H9 (cell line): ENCODE results near the gene LRP1. TPM values are rescaled to one million over a fixed set of nuclear protein-coding genes. Genes with fewer than 3 reads are reported as not detected.
A peak's percentile ranks its signal among the peaks of the same experiment; 100 is the strongest.

Experiments used
- DNase-seq: peaks from one replicate; pipeline ENCODE4 v3.0.0-alpha.2; 2017
- H2AFZ ChIP-seq: one replicate; pipeline ENCODE4 v1.6.1; 2013; ENCODE audit warnings: mild to moderate bottlenecking, low read length, control low read depth, moderate library complexity
- H2AK5ac ChIP-seq: 2 replicates; pipeline ENCODE4 v1.6.1; 2013; ENCODE audit warnings: low read length, control low read depth, mixed read lengths; ENCODE audit not compliant: insufficient read length
- H2BK120ac ChIP-seq: one replicate; pipeline ENCODE4 v1.6.1; 2013; ENCODE audit warnings: low read depth, mild to moderate bottlenecking, low read length, control low read depth, inconsistent platforms; ENCODE audit not compliant: poor library complexity, severe bottlenecking
- H2BK12ac ChIP-seq: 2 replicates; pipeline ENCODE4 v1.6.1; 2013; ENCODE audit warnings: low read length, control low read depth, mixed read lengths, low read depth; ENCODE audit not compliant: insufficient read length
- H2BK15ac ChIP-seq: 2 replicates; pipeline ENCODE4 v1.6.1; 2013; ENCODE audit warnings: low read depth, low read length, control low read depth
- H2BK20ac ChIP-seq: one replicate; pipeline ENCODE4 v1.6.1; 2013; ENCODE audit warnings: low read depth, mild to moderate bottlenecking, low read length, control low read depth, inconsistent platforms; ENCODE audit not compliant: poor library complexity, severe bottlenecking
- H2BK5ac ChIP-seq: 2 replicates; pipeline ENCODE4 v1.6.1; 2013; ENCODE audit warnings: low read length, control low read depth, mixed read lengths; ENCODE audit not compliant: insufficient read length
- H3K14ac ChIP-seq: 2 replicates; pipeline ENCODE4 v1.6.1; 2013; ENCODE audit warnings: low read length, control low read depth; ENCODE audit not compliant: insufficient read depth
- H3K18ac ChIP-seq: 2 replicates; pipeline ENCODE4 v1.6.1; 2013; ENCODE audit warnings: low read depth, mild to moderate bottlenecking, mixed read lengths, low read length, control low read depth; ENCODE audit not compliant: insufficient read length
- H3K23ac ChIP-seq: 2 replicates; pipeline ENCODE4 v1.6.1; 2013; ENCODE audit warnings: low read length, control low read depth, mixed read lengths, low read depth; ENCODE audit not compliant: insufficient read length
- H3K23me2 ChIP-seq: 2 replicates; pipeline ENCODE4 v1.6.1; 2013; ENCODE audit warnings: low read depth, mild to moderate bottlenecking, mixed read lengths, low read length, control low read depth; ENCODE audit not compliant: insufficient read length, poor library complexity, severe bottlenecking
- H3K27ac ChIP-seq: 2 replicates; pipeline ENCODE4 v1.5.1; 2013; ENCODE audit warnings: low read length, control low read depth, mixed read lengths, low read depth; ENCODE audit not compliant: insufficient read length
- H3K27me3 ChIP-seq: 2 replicates; pipeline ENCODE4 v1.6.1; 2013; ENCODE audit warnings: low read length, control low read depth, inconsistent platforms; ENCODE audit not compliant: insufficient read depth
- H3K4ac ChIP-seq: 2 replicates; pipeline ENCODE4 v1.6.1; 2013; ENCODE audit warnings: low read depth, mild to moderate bottlenecking, control low read depth, inconsistent platforms, low read length, moderate library complexity
- H3K4me1 ChIP-seq: 2 replicates; pipeline ENCODE4 v1.6.1; 2013; ENCODE audit warnings: low read length, control low read depth, inconsistent platforms; ENCODE audit not compliant: insufficient read depth
- H3K4me2 ChIP-seq: 2 replicates; pipeline ENCODE4 v1.6.1; 2013; ENCODE audit warnings: low read length, control low read depth, mixed read lengths; ENCODE audit not compliant: insufficient read length, insufficient read depth
- H3K56ac ChIP-seq: 2 replicates; pipeline ENCODE4 v1.6.1; 2013; ENCODE audit warnings: low read depth, mild to moderate bottlenecking, mixed read lengths, low read length, control low read depth; ENCODE audit not compliant: insufficient read length
- H3K79me1 ChIP-seq: 2 replicates; pipeline ENCODE4 v1.6.1; 2013; ENCODE audit warnings: low read depth, mild to moderate bottlenecking, moderate library complexity, low read length, control low read depth, inconsistent platforms; ENCODE audit not compliant: insufficient read depth, poor library complexity, severe bottlenecking
- H3K79me2 ChIP-seq: 2 replicates; pipeline ENCODE4 v1.6.1; 2013; ENCODE audit warnings: low read length, control low read depth, inconsistent platforms; ENCODE audit not compliant: insufficient read depth
- H3K9ac ChIP-seq: 2 replicates; pipeline ENCODE4 v1.6.1; 2013; ENCODE audit warnings: low read length, control low read depth, mixed read lengths; ENCODE audit not compliant: insufficient read length; ENCODE audit errors: extremely low read depth
- H3K9me3 ChIP-seq: one replicate; pipeline ENCODE4 v1.6.1; 2013; ENCODE audit warnings: low read depth, low read length, inconsistent platforms; ENCODE audit not compliant: control insufficient read depth
- H3T11ph ChIP-seq: one replicate; pipeline ENCODE4 v1.6.1; 2013; ENCODE audit warnings: mild to moderate bottlenecking, low read length, control low read depth, inconsistent platforms
- H4K20me1 ChIP-seq: one replicate; pipeline ENCODE4 v1.6.1; 2013; ENCODE audit not compliant: control insufficient read depth, insufficient read length, insufficient read depth
- H4K5ac ChIP-seq: 2 replicates; pipeline ENCODE4 v1.6.1; 2013; ENCODE audit warnings: low read depth, mild to moderate bottlenecking, mixed read lengths, low read length, control low read depth; ENCODE audit not compliant: insufficient read length
- H4K8ac ChIP-seq: replicated peaks from 2 replicates; pipeline ENCODE4 v1.6.1; 2013; ENCODE audit warnings: low read length, control low read depth, mixed read lengths, low read depth; ENCODE audit not compliant: insufficient read length
- H4K91ac ChIP-seq: 2 replicates; pipeline ENCODE4 v1.6.1; 2013; ENCODE audit warnings: low read depth, mild to moderate bottlenecking, moderate library complexity, mixed read lengths, low read length, control low read depth; ENCODE audit not compliant: insufficient read length
- H3K27ac Mint-ChIP-seq, 3 experiments: 2 replicates in 2 of 3; 3 replicates in 1 of 3; pipeline ENCODE4 v1.8.0; 2020 to 2021; ENCODE audit warnings: mixed read lengths in 3 of 3, mild to moderate bottlenecking in 1 of 3, moderate library complexity in 1 of 3
- H3K27me3 Mint-ChIP-seq: 2 replicates; pipeline ENCODE4 v1.8.0; 2021; ENCODE audit warnings: low read depth, mild to moderate bottlenecking, moderate library complexity, mixed read lengths
- H3K36me3 Mint-ChIP-seq, 3 experiments: 2 replicates in 2 of 3; 3 replicates in 1 of 3; pipeline ENCODE4 v1.8.0; 2020 to 2021; ENCODE audit warnings: low read depth in 3 of 3, mixed read lengths in 3 of 3; ENCODE audit not compliant: insufficient read depth in 1 of 3
- H3K4me1 Mint-ChIP-seq, 2 experiments: 2 replicates each; pipeline ENCODE4 v1.8.0; 2020; ENCODE audit warnings: mixed read lengths in 2 of 2
- H3K4me3 Mint-ChIP-seq, 2 experiments: 2 replicates in 1 of 2; 3 replicates in 1 of 2; pipeline ENCODE4 v1.8.0; 2020 to 2021; ENCODE audit warnings: mild to moderate bottlenecking in 2 of 2, mixed read lengths in 2 of 2, moderate library complexity in 1 of 2
- H3K9me3 Mint-ChIP-seq, 2 experiments: 2 replicates in 1 of 2; 3 replicates in 1 of 2; pipeline ENCODE4 v1.8.0; 2020; ENCODE audit warnings: mild to moderate bottlenecking in 2 of 2, mixed read lengths in 2 of 2, moderate library complexity in 1 of 2
- CTCF ChIP-seq: fragments of 200-600 bp; sonication (generic); conservative IDR thresholded peaks from 3 replicates; pipeline ENCODE4 v1.8.0; 2021; ENCODE audit warnings: antibody characterized with exemption, mild to moderate bottlenecking
- WGBS: extraction: QIAGEN DNeasy Blood & Tissue Kit; methylation state at CpG from one replicate; pipeline ENCODE4 v1.1.7; 2013; ENCODE audit warnings: missing lambda C conversion rate, low lambda C conversion rate, mixed read lengths; ENCODE audit not compliant: insufficient read length; ENCODE audit errors: extremely low coverage; 5-methylcytosine and 5-hydroxymethylcytosine counted together
- total RNA-seq: library from RNA; stranded (reverse); gene quantifications from 2 replicates; pipeline ENCODE4 v1.2.1, GENCODE V29; 2021

LRP1 gene
- total RNA-seq, 1 experiment from 2014 or later, result 115 TPM

DNA sequence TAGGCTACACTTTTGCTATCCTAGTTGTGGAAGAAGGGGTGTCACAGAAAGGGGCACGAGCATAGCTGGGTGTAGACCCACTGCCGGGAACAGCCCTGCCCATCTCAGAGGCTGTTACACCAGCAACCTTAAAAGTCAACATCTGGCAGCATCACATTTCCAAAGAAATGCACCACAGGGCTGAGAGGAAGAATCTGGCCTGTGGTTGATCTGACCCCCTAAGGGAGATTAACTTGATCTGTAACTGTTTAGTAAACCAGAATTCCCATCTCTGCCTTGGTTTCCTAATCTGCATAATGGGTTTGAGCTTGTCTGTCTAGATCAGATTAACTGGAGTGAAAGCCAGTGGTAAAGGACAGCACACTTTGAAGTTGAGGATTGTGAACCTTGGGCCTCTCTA is 17.8 kb downstream of the LRP1 start:
- Histone ChIP-seq H3K23me2 (no peaks in the 10 kb centered on the region), H4K20me1 (no peaks in the 10 kb centered on the region), H4K8ac (no peak overlapping the region), H3K79me2 (no peaks in the 10 kb centered on the region), H2BK5ac (no peak overlapping the region), H3K4ac (no peak overlapping the region), H3K4me1 (no peaks in the 10 kb centered on the region), H3K9me3 (no peaks in the 10 kb centered on the region), H3K9ac (no peak overlapping the region), H4K5ac (no peak overlapping the region), H3K27ac (no peak overlapping the region), H4K91ac (no peak overlapping the region), H2AK5ac (no peak overlapping the region), H3K18ac (no peak overlapping the region), H3K27me3 (no peaks in the 10 kb centered on the region), H3K23ac (no peak overlapping the region), H3K4me2 (no peak overlapping the region), H3K79me1 (no peaks in the 10 kb centered on the region), H2BK15ac (no peak overlapping the region), H2BK20ac (no peak overlapping the region), H3T11ph (no peak overlapping the region), H2BK12ac (no peak overlapping the region), H3K56ac (no peak overlapping the region), H2BK120ac (no peak overlapping the region), H3K14ac (no peak overlapping the region), H2AFZ (no peak overlapping the region)
- H3K4me3 Mint-ChIP-seq, result no peak overlapping the region; a peak in 1 of 5 replicates
- no peak for TF ChIP-seq CTCF
- no peaks in the 10 kb centered on the region for H3K9me3 Mint-ChIP-seq
- no peaks in the 10 kb centered on the region for H3K27me3 Mint-ChIP-seq
- peak overlapping the region in 1 of 3 experiments; percentile 21; a peak in 2 of 7 replicates for H3K27ac Mint-ChIP-seq
- WGBS, result no CpG with 5 or more reads among the region's 2 CpGs
- H3K36me3 Mint-ChIP-seq, result peaks cover 34 to 95% (median 92%) of the 10 kb centered on the region in 3 experiments; a peak in 6 of 7 replicates
- DNase-seq, result no peak
- peaks cover 17 to 37% of the 10 kb centered on the region in 2 experiments for H3K4me1 Mint-ChIP-seq
